ENCODE results near the gene ARPC3. TPM values are rescaled to one million over a fixed set of nuclear protein-coding genes. Genes with fewer than 3 reads are reported as not detected.
"Not testable (repeated sequence)": the region's sequence is repeated elsewhere in the genome, so short reads cannot be mapped to it uniquely, and the experiment has no call there.

ARPC3 gene
- total and polyA plus RNA-seq, 2 experiments from 2014 or later, result 434 to 585 TPM

- H3K36me3 ChIP-seq (replicated peaks; ENCODE audit: insufficient read depth, low read depth), result no peaks in the 10 kb centered on the region
- no peaks in the 10 kb centered on the region for H4K20me1 ChIP-seq (ENCODE audit: insufficient read depth, poor library complexity, severe bottlenecking)
- peaks cover 15% of the 10 kb centered on the region for H3K4me1 ChIP-seq (ENCODE audit: insufficient read depth)
- H3K27me3 ChIP-seq, result no peaks in the 10 kb centered on the region
- peak within 1 kb of the TSS; percentile 96 for H3K4me2 ChIP-seq
- H3K4me3 ChIP-seq, result peak within 1 kb of the TSS; percentile 47
- H3K9me2 ChIP-seq (replicated peaks; ENCODE audit: insufficient read depth), result no peaks in the 10 kb centered on the region
- H2AFZ ChIP-seq, result peak within 1 kb of the TSS; percentile 76
- under 1% methylated on average over 67 of the region's 78 CpGs for WGBS (ENCODE audit: low lambda C conversion rate, missing lambda C conversion rate)
- peak; percentile 98 for DNase-seq (ENCODE audit: low spot score)
- peak within 1 kb of the TSS; percentile 92 for H3K27ac ChIP-seq
- TF ChIP-seq EZH2phosphoT487 (IDR thresholded peaks at IDR 0.05; ENCODE audit: low read depth, severe bottlenecking, unreplicated experiment) (no peak), EZH2 (IDR thresholded peaks at IDR 0.05; ENCODE audit: borderline replicate concordance) (no peak), CTCF (IDR thresholded peaks at IDR 0.05; ENCODE audit: poor library complexity) (no peak)
- H3K79me2 ChIP-seq, result peaks cover 26% of the 10 kb centered on the region
- H3K9me3 ChIP-seq (ENCODE audit: low read depth), result no peaks in the 10 kb centered on the region
Measured at GRCh38 chr12:110468214-110469048, 18.3 kb upstream of the ARPC3 start, which contains the start of the genes FAM216A and GPN3. Gene FAM216A (plus strand): TSS chr12:110468845. CDS start chr12:110468876, 31 bp downstream. Gene GPN3 (minus strand): TSS chr12:110468257. CDS start chr12:110468203, 54 bp downstream.

GRCh38 chr12:110467847-110468213 lies 17.7 kb upstream of the ARPC3 start:
- no peaks in the 10 kb centered on the region for H3K9me2 ChIP-seq (replicated peaks; ENCODE audit: insufficient read depth)
- WGBS (ENCODE audit: low lambda C conversion rate, missing lambda C conversion rate), result 2% methylated on average over 15 of the region's 15 CpGs
- peak overlapping the region; percentile 47 for H3K4me3 ChIP-seq
- peak overlapping the region; percentile 70 for H2AFZ ChIP-seq
- peaks cover 15% of the 10 kb centered on the region for H3K4me1 ChIP-seq (ENCODE audit: insufficient read depth)
- no peaks in the 10 kb centered on the region for H3K27me3 ChIP-seq
- H3K27ac ChIP-seq, result peak overlapping the region; percentile 61
- no peaks in the 10 kb centered on the region for H3K9me3 ChIP-seq (ENCODE audit: low read depth)
- peaks cover 26% of the 10 kb centered on the region for H3K79me2 ChIP-seq
- no peaks in the 10 kb centered on the region for H3K36me3 ChIP-seq (replicated peaks; ENCODE audit: insufficient read depth, low read depth)
- peak overlapping the region; percentile 79 for H3K4me2 ChIP-seq
- H4K20me1 ChIP-seq (ENCODE audit: insufficient read depth, poor library complexity, severe bottlenecking), result no peaks in the 10 kb centered on the region
- no peak for TF ChIP-seq EZH2phosphoT487 (IDR thresholded peaks at IDR 0.05; ENCODE audit: low read depth, severe bottlenecking, unreplicated experiment)
- TF ChIP-seq CTCF (IDR thresholded peaks at IDR 0.05; ENCODE audit: poor library complexity), result no peak
- TF ChIP-seq EZH2 (IDR thresholded peaks at IDR 0.05; ENCODE audit: borderline replicate concordance), result no peak
- no peak for DNase-seq (ENCODE audit: low spot score)

- Histone ChIP-seq H3K9me2 (replicated peaks; ENCODE audit: insufficient read depth) (no peaks in the 10 kb centered on the region), H3K4me3 (no peak overlapping the region), H3K4me1 (ENCODE audit: insufficient read depth) (peaks cover 15% of the 10 kb centered on the region), H3K79me2 (peaks cover 26% of the 10 kb centered on the region), H3K27me3 (no peaks in the 10 kb centered on the region), H2AFZ (no peak overlapping the region), H3K4me2 (peak overlapping the region; percentile 79), H3K27ac (no peak overlapping the region), H3K36me3 (replicated peaks; ENCODE audit: insufficient read depth, low read depth) (no peaks in the 10 kb centered on the region), H3K9me3 (ENCODE audit: low read depth) (no peaks in the 10 kb centered on the region), H4K20me1 (ENCODE audit: insufficient read depth, poor library complexity, severe bottlenecking) (no peaks in the 10 kb centered on the region)
- WGBS (ENCODE audit: low lambda C conversion rate, missing lambda C conversion rate), result 80% methylated on average over 5 of the region's 5 CpGs
- DNase-seq (ENCODE audit: low spot score), result no peak
- no peak for TF ChIP-seq EZH2phosphoT487 (IDR thresholded peaks at IDR 0.05; ENCODE audit: low read depth, severe bottlenecking, unreplicated experiment)
- no peak for TF ChIP-seq CTCF (IDR thresholded peaks at IDR 0.05; ENCODE audit: poor library complexity)
- TF ChIP-seq EZH2 (IDR thresholded peaks at IDR 0.05; ENCODE audit: borderline replicate concordance), result no peak
Measured at GRCh38 chr12:110466791-110467190, 16.7 kb upstream of the ARPC3 start.

- H3K79me2 ChIP-seq, result peaks cover 26% of the 10 kb centered on the region
- H2AFZ ChIP-seq; H3K36me3 ChIP-seq (replicated peaks; ENCODE audit: insufficient read depth, low read depth); H3K4me2 ChIP-seq; H4K20me1 ChIP-seq (ENCODE audit: insufficient read depth, poor library complexity, severe bottlenecking); H3K9me2 ChIP-seq (replicated peaks; ENCODE audit: insufficient read depth); H3K4me3 ChIP-seq; H3K27me3 ChIP-seq; H3K27ac ChIP-seq; H3K9me3 ChIP-seq (ENCODE audit: low read depth); DNase-seq (ENCODE audit: low spot score): not testable (repeated sequence)
- peaks cover 15% of the 10 kb centered on the region for H3K4me1 ChIP-seq (ENCODE audit: insufficient read depth)
- 97% methylated on average over 11 of the region's 11 CpGs for WGBS (ENCODE audit: low lambda C conversion rate, missing lambda C conversion rate)
Measured at GRCh38 chr12:110465765-110466164, 15.6 kb upstream of the ARPC3 start.
